ENCODE data around the gene SPRED2.

SPRED2 gene

GRCh38 chr2:65386989-65387388, 45.4 kb downstream of the SPRED2 start:
- DNase-seq (ENCODE audit: low read depth, low spot score) = no peak

- DNase-seq (ENCODE audit: low read depth, low spot score) = no peak
Observed at GRCh38 chr2:65386344-65386743, 46.1 kb downstream of the SPRED2 start.

- no peak for DNase-seq (ENCODE audit: low read depth, low spot score)
Observed at GRCh38 chr2:65383541-65384488, 48.6 kb downstream of the SPRED2 start.

GRCh38 chr2:65382776-65383357, 49.5 kb downstream of the SPRED2 start:
- DNase-seq (ENCODE audit: low read depth, low spot score) = peak; percentile 65

- no peak for DNase-seq (ENCODE audit: low read depth, low spot score)
Observed at GRCh38 chr2:65382323-65382722, 50.1 kb downstream of the SPRED2 start.

GRCh38 chr2:65381607-65382051, 50.8 kb downstream of the SPRED2 start:
- no peak for DNase-seq (ENCODE audit: low read depth, low spot score)

- no peak for DNase-seq (ENCODE audit: low read depth, low spot score)
Observed at GRCh38 chr2:65380255-65380654, 52.1 kb downstream of the SPRED2 start.

GRCh38 chr2:65379721-65380171, 52.7 kb downstream of the SPRED2 start:
- no peak for DNase-seq (ENCODE audit: low read depth, low spot score)

- no peak for DNase-seq (ENCODE audit: low read depth, low spot score)
Observed at GRCh38 chr2:65379223-65379622, 53.2 kb downstream of the SPRED2 start.

- no peak for DNase-seq (ENCODE audit: low read depth, low spot score)
Observed at GRCh38 chr2:65378290-65378689, 54.1 kb downstream of the SPRED2 start.

- DNase-seq (ENCODE audit: low read depth, low spot score) = no peak
Observed at GRCh38 chr2:65377556-65378192, 54.7 kb downstream of the SPRED2 start.

GRCh38 chr2:65375723-65376122, 56.7 kb downstream of the SPRED2 start:
- no peak for DNase-seq (ENCODE audit: low read depth, low spot score)

GRCh38 chr2:65374999-65375398, 57.4 kb downstream of the SPRED2 start:
- no peak for DNase-seq (ENCODE audit: low read depth, low spot score)

GRCh38 chr2:65374575-65374974, 57.8 kb downstream of the SPRED2 start:
- DNase-seq (ENCODE audit: low read depth, low spot score) = no peak

- DNase-seq (ENCODE audit: low read depth, low spot score) = no peak
Observed at GRCh38 chr2:65373365-65373918, 59.0 kb downstream of the SPRED2 start.

GRCh38 chr2:65372619-65373018, 59.8 kb downstream of the SPRED2 start:
- no peak for DNase-seq (ENCODE audit: low read depth, low spot score)

GRCh38 chr2:65371074-65371434, 61.3 kb downstream of the SPRED2 start:
- no peak for DNase-seq (ENCODE audit: low read depth, low spot score)

GRCh38 chr2:65370387-65371073, 61.9 kb downstream of the SPRED2 start:
- DNase-seq (ENCODE audit: low read depth, low spot score) = no peak

GRCh38 chr2:65369980-65370379, 62.4 kb downstream of the SPRED2 start:
- no peak for DNase-seq (ENCODE audit: low read depth, low spot score)

- DNase-seq (ENCODE audit: low read depth, low spot score) = no peak
Observed at GRCh38 chr2:65369574-65369973, 62.8 kb downstream of the SPRED2 start.

GRCh38 chr2:65368468-65368867, 63.9 kb downstream of the SPRED2 start:
- DNase-seq (ENCODE audit: low read depth, low spot score) = no peak

- no peak for DNase-seq (ENCODE audit: low read depth, low spot score)
Observed at GRCh38 chr2:65367524-65367923, 64.9 kb downstream of the SPRED2 start.

All from activated naive CD8-positive, alpha-beta T cell treated with anti-CD3 and anti-CD28 coated beads, Interleukin-2, amount 50 U/mL, for 16 hours (primary cell).